Calu3 (cell line): ENCODE measurements around the gene LRP2BP. TPM values are rescaled to one million over a fixed set of nuclear protein-coding genes. Genes with fewer than 3 reads are reported as not detected.

ENCODE experiments used
- BruUV-seq: library from RNA; stranded (reverse); fragments of 400-500 nt; replicated peaks from 2 replicates; lab custom pipeline; 2021; lab: Mats Ljungman, UMichigan
- CTCF ChIA-PET: fragments of 300-600 bp; sonication (Branson Sonifier 250); formaldehyde crosslinking; loops from one replicate; lab custom pipeline; 2022; ENCODE audit warnings: antibody characterized with exemption; lab: Charles Lee
- DNase-seq: peaks from one replicate; pipeline ENCODE4 v3.0.0; 2022
- H3K27ac Mint-ChIP-seq: one replicate; pipeline ENCODE4 v1.8.0; 2022; ENCODE audit warnings: mixed read lengths; ENCODE audit not compliant: unreplicated experiment
- H3K27me3 Mint-ChIP-seq: one replicate; pipeline ENCODE4 v1.8.0; 2022; ENCODE audit warnings: mixed read lengths; ENCODE audit not compliant: unreplicated experiment
- H3K36me3 Mint-ChIP-seq: one replicate; pipeline ENCODE4 v1.8.0; 2022; ENCODE audit warnings: mild to moderate bottlenecking, moderate library complexity, mixed read lengths; ENCODE audit not compliant: insufficient read depth, unreplicated experiment
- H3K4me1 Mint-ChIP-seq: one replicate; pipeline ENCODE4 v1.8.0; 2022; ENCODE audit warnings: mild to moderate bottlenecking, low read depth, mixed read lengths; ENCODE audit not compliant: unreplicated experiment
- H3K4me3 Mint-ChIP-seq: one replicate; pipeline ENCODE4 v1.8.0; 2022; ENCODE audit warnings: mild to moderate bottlenecking, low read depth, moderate library complexity, mixed read lengths; ENCODE audit not compliant: unreplicated experiment
- H3K9me3 Mint-ChIP-seq: one replicate; pipeline ENCODE4 v1.8.0; 2022; ENCODE audit warnings: low read depth, mixed read lengths; ENCODE audit not compliant: unreplicated experiment
- CTCF ChIP-seq: fragments of 200-600 bp; IDR thresholded peaks from one replicate; pipeline ENCODE4 v1.8.0; 2022; ENCODE audit warnings: antibody characterized with exemption; ENCODE audit not compliant: unreplicated experiment
- intact Hi-C: fragments of 100-400 bp; cut with micrococcal nuclease; formaldehyde crosslinking; loops from one replicate; pipeline ENCODE4 v1.10.0; 2022; ENCODE audit not compliant: unreplicated experiment
- total RNA-seq: library from RNA; stranded (reverse); gene quantifications from 2 replicates; pipeline ENCODE4 v1.2.3, GENCODE V29; 2022

LRP2BP gene
- total RNA-seq, 1 experiment from 2014 or later = 0.47 TPM

- intact Hi-C loops = no loop called here
- Mint-ChIP-seq H3K4me1 (no peaks in the 10 kb centered on the region), H3K9me3 (no peaks in the 10 kb centered on the region), H3K27me3 (no peaks in the 10 kb centered on the region), H3K27ac (no peak overlapping the region), H3K36me3 (no peaks in the 10 kb centered on the region), H3K4me3 (no peak overlapping the region)
- no peak for TF ChIP-seq CTCF
- CTCF ChIA-PET = no interaction called here
- no TSS peak for BruUV-seq
- no peak for DNase-seq
Observed at GRCh38 chr4:185378264-185378663, 17.5 kb downstream of the LRP2BP start.

GRCh38 chr4:185374573-185374972, 21.2 kb downstream of the LRP2BP start:
- TF ChIP-seq CTCF = no peak
- Mint-ChIP-seq H3K4me1 (no peaks in the 10 kb centered on the region), H3K27me3 (no peaks in the 10 kb centered on the region), H3K36me3 (no peaks in the 10 kb centered on the region), H3K9me3 (no peaks in the 10 kb centered on the region), H3K27ac (no peak overlapping the region), H3K4me3 (no peak overlapping the region)
- CTCF ChIA-PET = interaction anchor here (0.7 kb wide), 1 partner anchor 72 kb away, joined by 3 read pairs; no protein-coding TSS in a partner anchor
- no TSS peak for BruUV-seq
- no peak for DNase-seq
- intact Hi-C loops = no loop called here

DNA sequence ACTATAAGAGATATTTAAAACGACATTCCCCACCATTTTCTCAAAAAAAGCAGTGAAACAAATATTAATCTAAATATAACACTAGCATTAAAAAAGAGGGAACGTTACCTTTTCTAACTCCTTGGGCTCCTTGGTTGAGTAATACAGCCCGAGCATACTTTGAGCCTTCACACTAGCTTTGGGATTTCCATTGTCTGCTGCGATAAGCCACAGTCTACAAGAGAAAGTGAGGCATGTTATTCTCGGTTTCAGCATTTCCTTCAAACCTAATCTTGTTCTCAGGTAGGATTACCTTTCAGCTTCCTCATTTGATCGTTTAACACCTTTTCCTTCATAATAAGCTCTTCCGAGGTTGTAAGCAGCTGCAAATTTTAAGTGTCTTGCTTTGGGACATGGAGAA, 21.7 kb downstream of the LRP2BP start:
- DNase-seq = no peak
- Mint-ChIP-seq H3K27ac (no peak overlapping the region), H3K36me3 (no peaks in the 10 kb centered on the region), H3K27me3 (no peaks in the 10 kb centered on the region), H3K4me3 (no peak overlapping the region), H3K9me3 (no peaks in the 10 kb centered on the region), H3K4me1 (no peaks in the 10 kb centered on the region)
- no TSS peak for BruUV-seq
- CTCF ChIA-PET = no interaction called here
- TF ChIP-seq CTCF = no peak
- intact Hi-C loops = no loop called here

GRCh38 chr4:185371702-185372101, 24.0 kb downstream of the LRP2BP start:
- H3K27me3 Mint-ChIP-seq = no peaks in the 10 kb centered on the region
- no peak for TF ChIP-seq CTCF
- DNase-seq = no peak
- BruUV-seq = no TSS peak
- no peak overlapping the region for H3K27ac Mint-ChIP-seq
- intact Hi-C loops = no loop called here
- H3K4me1 Mint-ChIP-seq = no peaks in the 10 kb centered on the region
- H3K9me3 Mint-ChIP-seq = no peaks in the 10 kb centered on the region
- H3K36me3 Mint-ChIP-seq = no peaks in the 10 kb centered on the region
- H3K4me3 Mint-ChIP-seq = no peak overlapping the region
- CTCF ChIA-PET = no interaction called here
